Vagina (tissue), 2 donors: ENCODE results near the gene IFNGR1.

Experiments used
- CTCF ChIP-seq, 3 experiments: fragments of 450-650 bp in 2 of 3; fragments of 200-600 bp in 1 of 3; sonication (generic) in 1 of 3; IDR thresholded peaks; one replicate each; pipeline ENCODE4 v1.5.1; 2017 to 2019; ENCODE audit warnings: antibody characterized with exemption in 3 of 3, mild to moderate bottlenecking in 2 of 3, moderate library complexity in 2 of 3
- POLR2A ChIP-seq, 2 donors: fragments of 450-650 bp; IDR thresholded peaks; one replicate each; pipeline ENCODE4 v1.6.1; 2017; ENCODE audit warnings: antibody characterized with exemption in 2 of 2, mild to moderate bottlenecking in 2 of 2, moderate library complexity in 2 of 2
- POLR2AphosphoS5 ChIP-seq, 2 donors: sonication (generic); formaldehyde crosslinking; IDR thresholded peaks; one replicate each; pipeline ENCODE4 v1.9.0; 2017; ENCODE audit warnings: antibody characterized with exemption in 2 of 2, mild to moderate bottlenecking in 2 of 2, low read depth in 1 of 2; ENCODE audit not compliant: insufficient read depth in 1 of 2

- TF ChIP-seq POLR2A (IDR thresholded peaks at IDR 0.05): no peak
- TF ChIP-seq CTCF (IDR thresholded peaks at IDR 0.05): no peak
- peak in 1 of 2 donors; percentile 70 for TF ChIP-seq POLR2AphosphoS5 (IDR thresholded peaks at IDR 0.05; ENCODE audit: insufficient read depth in 1 of 2, low read depth in 1 of 2)
Observed at GRCh38 chr6:137233911-137234863, 15.0 kb upstream of the IFNGR1 start.
